SU-DHL-6 (cell line): Measurements from ENCODE around the gene PLCL1.

Source experiments
- EZH2phosphoT487 ChIP-seq: fragments of 200-600 bp; sonication (generic), shearing (Covaris generic); conservative IDR thresholded peaks from 2 replicates; pipeline ENCODE4 v1.6.1; 2018; ENCODE audit warnings: mild to moderate bottlenecking, antibody characterized with exemption, low read length, moderate library complexity, mixed read lengths
- TF ChIP-seq, protein P1 (sequence below): fragments of 200-600 bp; sonication (generic); IDR thresholded peaks from one replicate; pipeline ENCODE4 v1.5.1; 2017; ENCODE audit warnings: antibody characterized with exemption, mild to moderate bottlenecking, low read length, moderate library complexity; ENCODE audit not compliant: insufficient read depth, poor library complexity, severe bottlenecking

DNA sequence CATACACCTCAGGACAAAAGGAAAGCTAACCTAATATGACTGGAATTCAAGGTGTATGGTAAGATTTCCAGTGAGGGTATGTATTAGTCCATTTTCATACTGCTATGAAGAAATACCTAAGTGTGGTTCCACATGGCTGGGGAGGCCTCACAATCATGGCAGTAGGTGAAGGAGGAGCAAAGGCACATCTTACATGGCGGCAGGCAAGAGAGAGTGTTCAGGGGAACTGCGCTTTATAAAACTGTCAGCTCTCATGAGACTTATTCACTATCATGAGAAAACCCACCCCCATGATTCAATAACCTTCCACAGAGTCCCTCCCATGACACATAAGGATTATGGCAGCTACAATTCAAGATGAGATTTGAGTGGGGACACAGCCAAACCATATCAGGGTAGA is 186.0 kb downstream of the PLCL1 start:
- TF ChIP-seq, protein P1, sequence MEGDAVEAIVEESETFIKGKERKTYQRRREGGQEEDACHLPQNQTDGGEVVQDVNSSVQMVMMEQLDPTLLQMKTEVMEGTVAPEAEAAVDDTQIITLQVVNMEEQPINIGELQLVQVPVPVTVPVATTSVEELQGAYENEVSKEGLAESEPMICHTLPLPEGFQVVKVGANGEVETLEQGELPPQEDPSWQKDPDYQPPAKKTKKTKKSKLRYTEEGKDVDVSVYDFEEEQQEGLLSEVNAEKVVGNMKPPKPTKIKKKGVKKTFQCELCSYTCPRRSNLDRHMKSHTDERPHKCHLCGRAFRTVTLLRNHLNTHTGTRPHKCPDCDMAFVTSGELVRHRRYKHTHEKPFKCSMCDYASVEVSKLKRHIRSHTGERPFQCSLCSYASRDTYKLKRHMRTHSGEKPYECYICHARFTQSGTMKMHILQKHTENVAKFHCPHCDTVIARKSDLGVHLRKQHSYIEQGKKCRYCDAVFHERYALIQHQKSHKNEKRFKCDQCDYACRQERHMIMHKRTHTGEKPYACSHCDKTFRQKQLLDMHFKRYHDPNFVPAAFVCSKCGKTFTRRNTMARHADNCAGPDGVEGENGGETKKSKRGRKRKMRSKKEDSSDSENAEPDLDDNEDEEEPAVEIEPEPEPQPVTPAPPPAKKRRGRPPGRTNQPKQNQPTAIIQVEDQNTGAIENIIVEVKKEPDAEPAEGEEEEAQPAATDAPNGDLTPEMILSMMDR = no peak
- no peak for TF ChIP-seq EZH2phosphoT487
